Liver (tissue), 9 donors: ENCODE results near the gene PSTPIP1. TPM values are rescaled to one million over a fixed set of nuclear protein-coding genes. Genes with fewer than 3 reads are reported as not detected.

Source experiments
- DNase-seq: peaks from one replicate; pipeline ENCODE4 v3.0.0-alpha.2; 2017; ENCODE audit warnings: low spot score
- H3K27ac ChIP-seq, 2 donors: one replicate each; pipeline ENCODE4 v1.7.0; 2013; ENCODE audit warnings: inconsistent platforms in 2 of 2, low read length in 2 of 2, control low read depth in 1 of 2, low read depth in 1 of 2, mild to moderate bottlenecking in 1 of 2
- H3K27me3 ChIP-seq, 4 donors: one replicate each; pipeline versions ENCODE4 v1.6.1 to v1.7.0; 2013; ENCODE audit warnings: low read length in 3 of 4, inconsistent platforms in 1 of 4, mild to moderate bottlenecking in 1 of 4, moderate library complexity in 1 of 4; ENCODE audit not compliant: control insufficient read depth in 4 of 4, insufficient read depth in 4 of 4
- H3K36me3 ChIP-seq, 4 donors: one replicate each; pipeline versions ENCODE4 v1.6.1 to v1.7.0; 2013; ENCODE audit warnings: low read length in 3 of 4, mild to moderate bottlenecking in 3 of 4, low read depth in 1 of 4, moderate library complexity in 1 of 4; ENCODE audit not compliant: control insufficient read depth in 4 of 4, insufficient read depth in 3 of 4
- H3K4me1 ChIP-seq, 4 donors: one replicate each; pipeline versions ENCODE4 v1.6.1 to v1.7.0; 2013; ENCODE audit warnings: low read length in 3 of 4, mild to moderate bottlenecking in 3 of 4, moderate library complexity in 1 of 4; ENCODE audit not compliant: control insufficient read depth in 4 of 4, insufficient read depth in 4 of 4
- H3K4me3 ChIP-seq, 3 donors: one replicate each; pipeline versions ENCODE4 v1.6.1 to v1.7.0; 2013; ENCODE audit warnings: low read length in 3 of 3, control low read depth in 1 of 3, low read depth in 1 of 3, mild to moderate bottlenecking in 1 of 3
- H3K9ac ChIP-seq, 2 donors: one replicate each; pipeline ENCODE4 v1.7.0; 2013; ENCODE audit warnings: low read length in 2 of 2, mild to moderate bottlenecking in 2 of 2, moderate library complexity in 2 of 2, control low read depth in 1 of 2, low read depth in 1 of 2
- H3K9me3 ChIP-seq, 4 donors: one replicate each; pipeline versions ENCODE4 v1.6.1 to v1.7.0; 2013; ENCODE audit warnings: low read length in 3 of 4; ENCODE audit not compliant: control insufficient read depth in 4 of 4
- EGR1 ChIP-seq, 2 donors: IDR thresholded peaks; 2 replicates each; pipeline ENCODE4 v1.6.1; 2016 to 2018; ENCODE audit warnings: antibody characterized with exemption in 2 of 2, low read depth in 2 of 2
- FOXA1 ChIP-seq: IDR thresholded peaks from 2 replicates; pipeline ENCODE4 v1.6.1; 2016; ENCODE audit warnings: antibody characterized with exemption
- FOXA2 ChIP-seq: IDR thresholded peaks from 2 replicates; pipeline ENCODE4 v1.6.1; 2016; ENCODE audit warnings: antibody characterized with exemption
- GABPA ChIP-seq, 2 donors: IDR thresholded peaks in 1 of 2; conservative IDR thresholded peaks in 1 of 2; 2 replicates each; pipeline ENCODE4 v1.6.1; 2016; ENCODE audit warnings: antibody characterized with exemption in 2 of 2, mild to moderate bottlenecking in 1 of 2, moderate library complexity in 1 of 2
- HNF4A ChIP-seq, 2 donors: conservative IDR thresholded peaks; 2 replicates each; pipeline ENCODE4 v1.6.1; 2016; ENCODE audit warnings: antibody characterized with exemption in 2 of 2, mild to moderate bottlenecking in 2 of 2
- HNF4G ChIP-seq: IDR thresholded peaks from 2 replicates; pipeline ENCODE4 v1.6.1; 2016; ENCODE audit warnings: antibody characterized with exemption
- JUND ChIP-seq, 2 donors: IDR thresholded peaks; 2 replicates each; pipeline ENCODE4 v1.6.1; 2016; ENCODE audit warnings: antibody characterized with exemption in 2 of 2
- NR2F2 ChIP-seq: IDR thresholded peaks from 2 replicates; pipeline ENCODE4 v1.6.1; 2016; ENCODE audit warnings: antibody characterized with exemption
- RAD21 ChIP-seq, 2 donors: IDR thresholded peaks; 2 replicates each; pipeline ENCODE4 v1.6.1; 2016; ENCODE audit warnings: antibody characterized with exemption in 2 of 2, mild to moderate bottlenecking in 2 of 2
- RXRA ChIP-seq, 2 donors: IDR thresholded peaks; 2 replicates each; pipeline ENCODE4 v1.6.1; 2017 to 2018; ENCODE audit warnings: antibody characterized with exemption in 2 of 2, mild to moderate bottlenecking in 1 of 2
- SP1 ChIP-seq: IDR thresholded peaks from 2 replicates; pipeline ENCODE4 v1.6.1; 2018; ENCODE audit warnings: antibody characterized with exemption, mild to moderate bottlenecking
- TAF1 ChIP-seq: conservative IDR thresholded peaks from 2 replicates; pipeline ENCODE4 v1.6.1; 2016; ENCODE audit warnings: antibody characterized with exemption, mild to moderate bottlenecking
- YY1 ChIP-seq: IDR thresholded peaks from 2 replicates; pipeline ENCODE4 v1.6.1; 2016; ENCODE audit warnings: antibody characterized with exemption, mild to moderate bottlenecking
- WGBS: extraction: QIAGEN DNeasy Blood & Tissue Kit; methylation state at CpG from one replicate; pipeline ENCODE4 v1.1.7; 2013; 5-methylcytosine and 5-hydroxymethylcytosine counted together
- polyA plus RNA-seq, 2 donors: library from polyadenylated mRNA; stranded (reverse) in 1 of 2; unstranded in 1 of 2; fragments of 200-250 nt in 1 of 2; fragments of >200 nt in 1 of 2; fragmentation: Nextera tagmentation in 1 of 2; extraction: Ambion mirVana in 1 of 2; gene quantifications; one replicate each; pipeline versions ENCODE4 v1.2.1 to v1.2.3, GENCODE V29; 2013 to 2015
- total RNA-seq, 2 donors: library from RNA; depleted of rRNA; stranded (reverse); fragments of >200 nt; gene quantifications; one replicate each; pipeline ENCODE4 v1.2.3, GENCODE V29; 2014
- TF ChIP-seq, protein P1 (sequence below): fragments of 150-350 bp; IDR thresholded peaks from 2 replicates; pipeline ENCODE4 v1.5.1; 2017; ENCODE audit warnings: improper control_type of control experiment, low read depth, low read length; ENCODE audit not compliant: missing input control
- TF ChIP-seq, protein P2 (sequence below): IDR thresholded peaks from 2 replicates; pipeline ENCODE4 v1.6.1; 2016; ENCODE audit warnings: antibody characterized with exemption
- TF ChIP-seq, protein P3 (sequence below): IDR thresholded peaks from 2 replicates; pipeline ENCODE4 v1.6.1; 2016; ENCODE audit warnings: antibody characterized with exemption
- TF ChIP-seq, protein P4 (sequence below): IDR thresholded peaks from 2 replicates; pipeline ENCODE4 v1.6.1; 2016; ENCODE audit warnings: antibody characterized with exemption, mild to moderate bottlenecking
- donor health status: healthy.
- donor health status: healthy.
- donor health status: healthy.
- donor health status: healthy.
- donor health status: healthy.

PSTPIP1 gene
- total and polyA plus RNA-seq, 4 donors: 1.1 to 4.6 (median 3.0) TPM

DNA sequence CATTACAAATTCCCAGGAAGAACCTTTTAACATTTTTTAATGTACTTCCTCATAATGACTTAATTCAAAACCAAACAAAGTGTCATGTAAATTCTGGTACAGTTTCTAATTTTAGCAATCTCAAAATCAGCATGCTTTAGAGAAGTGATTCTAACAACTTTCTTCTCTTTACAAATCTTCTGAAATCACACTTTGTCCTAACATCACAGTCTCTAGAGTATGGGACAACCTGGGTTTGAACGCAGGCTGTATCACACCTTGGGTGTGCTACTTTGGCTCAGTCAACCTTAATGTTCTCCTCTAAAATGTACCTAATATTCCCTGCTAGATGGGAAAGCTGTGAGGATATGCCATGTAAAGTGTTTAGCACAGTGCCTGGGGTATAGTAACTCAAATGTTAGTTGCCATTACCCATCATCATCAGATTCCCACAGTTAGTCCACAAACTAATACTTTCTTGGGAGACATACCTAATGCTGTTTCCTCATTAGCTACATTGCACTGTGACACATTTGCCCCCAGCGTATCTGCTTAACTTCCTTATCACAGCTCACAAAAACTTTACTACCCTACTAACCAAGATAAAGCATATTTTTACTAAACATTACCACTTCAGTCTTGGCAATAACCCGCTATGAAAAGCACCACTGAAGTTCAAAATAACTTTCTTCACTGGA, 72.9 kb downstream of the PSTPIP1 start:
- Histone ChIP-seq H3K27ac (peak overlapping the region in 1 of 2 donors; percentile 25), H3K9ac (no peak overlapping the region), H3K36me3 (no peaks in the 10 kb centered on the region), H3K27me3 (no peaks in the 10 kb centered on the region), H3K4me1 (peaks cover 7 to 48% (median 28%) of the 10 kb centered on the region in 4 donors), H3K9me3 (no peaks in the 10 kb centered on the region), H3K4me3 (no peak overlapping the region)
- no peak for TF ChIP-seq HNF4A (conservative IDR thresholded peaks at IDR 0.05)
- TF ChIP-seq, protein P1, sequence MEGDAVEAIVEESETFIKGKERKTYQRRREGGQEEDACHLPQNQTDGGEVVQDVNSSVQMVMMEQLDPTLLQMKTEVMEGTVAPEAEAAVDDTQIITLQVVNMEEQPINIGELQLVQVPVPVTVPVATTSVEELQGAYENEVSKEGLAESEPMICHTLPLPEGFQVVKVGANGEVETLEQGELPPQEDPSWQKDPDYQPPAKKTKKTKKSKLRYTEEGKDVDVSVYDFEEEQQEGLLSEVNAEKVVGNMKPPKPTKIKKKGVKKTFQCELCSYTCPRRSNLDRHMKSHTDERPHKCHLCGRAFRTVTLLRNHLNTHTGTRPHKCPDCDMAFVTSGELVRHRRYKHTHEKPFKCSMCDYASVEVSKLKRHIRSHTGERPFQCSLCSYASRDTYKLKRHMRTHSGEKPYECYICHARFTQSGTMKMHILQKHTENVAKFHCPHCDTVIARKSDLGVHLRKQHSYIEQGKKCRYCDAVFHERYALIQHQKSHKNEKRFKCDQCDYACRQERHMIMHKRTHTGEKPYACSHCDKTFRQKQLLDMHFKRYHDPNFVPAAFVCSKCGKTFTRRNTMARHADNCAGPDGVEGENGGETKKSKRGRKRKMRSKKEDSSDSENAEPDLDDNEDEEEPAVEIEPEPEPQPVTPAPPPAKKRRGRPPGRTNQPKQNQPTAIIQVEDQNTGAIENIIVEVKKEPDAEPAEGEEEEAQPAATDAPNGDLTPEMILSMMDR: no peak
- TF ChIP-seq YY1: no peak
- no peak for TF ChIP-seq JUND (IDR thresholded peaks at IDR 0.05)
- no peak for TF ChIP-seq FOXA1
- TF ChIP-seq, protein P2, sequence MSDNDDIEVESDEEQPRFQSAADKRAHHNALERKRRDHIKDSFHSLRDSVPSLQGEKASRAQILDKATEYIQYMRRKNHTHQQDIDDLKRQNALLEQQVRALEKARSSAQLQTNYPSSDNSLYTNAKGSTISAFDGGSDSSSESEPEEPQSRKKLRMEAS: no peak
- TF ChIP-seq, protein P3, sequence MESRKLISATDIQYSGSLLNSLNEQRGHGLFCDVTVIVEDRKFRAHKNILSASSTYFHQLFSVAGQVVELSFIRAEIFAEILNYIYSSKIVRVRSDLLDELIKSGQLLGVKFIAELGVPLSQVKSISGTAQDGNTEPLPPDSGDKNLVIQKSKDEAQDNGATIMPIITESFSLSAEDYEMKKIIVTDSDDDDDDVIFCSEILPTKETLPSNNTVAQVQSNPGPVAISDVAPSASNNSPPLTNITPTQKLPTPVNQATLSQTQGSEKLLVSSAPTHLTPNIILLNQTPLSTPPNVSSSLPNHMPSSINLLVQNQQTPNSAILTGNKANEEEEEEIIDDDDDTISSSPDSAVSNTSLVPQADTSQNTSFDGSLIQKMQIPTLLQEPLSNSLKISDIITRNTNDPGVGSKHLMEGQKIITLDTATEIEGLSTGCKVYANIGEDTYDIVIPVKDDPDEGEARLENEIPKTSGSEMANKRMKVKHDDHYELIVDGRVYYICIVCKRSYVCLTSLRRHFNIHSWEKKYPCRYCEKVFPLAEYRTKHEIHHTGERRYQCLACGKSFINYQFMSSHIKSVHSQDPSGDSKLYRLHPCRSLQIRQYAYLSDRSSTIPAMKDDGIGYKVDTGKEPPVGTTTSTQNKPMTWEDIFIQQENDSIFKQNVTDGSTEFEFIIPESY: no peak
- TF ChIP-seq TAF1: no peak
- 70% methylated on average over 3 of the region's 3 CpGs for WGBS
- no peak for DNase-seq

DNA sequence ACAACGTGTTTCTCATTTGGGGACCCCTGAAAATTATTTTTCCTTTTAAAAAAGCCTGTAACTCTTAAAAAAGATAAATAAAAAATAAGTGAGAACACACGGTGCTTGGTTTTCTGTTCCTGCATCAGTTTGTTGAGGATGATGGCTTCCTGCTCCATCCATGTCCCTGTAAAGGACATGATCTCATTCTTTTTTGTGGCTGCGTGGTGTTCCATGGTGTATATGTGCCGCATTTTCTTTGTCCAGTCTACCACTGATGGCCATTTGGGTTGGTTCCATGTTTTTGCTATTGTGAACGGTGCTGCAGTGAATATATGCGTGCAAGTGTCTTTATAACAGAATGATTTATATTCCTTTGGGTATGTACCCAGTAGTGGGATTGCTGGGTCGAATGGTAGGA, 73.7 kb downstream of the PSTPIP1 start:
- H3K9ac ChIP-seq: no peak overlapping the region
- peaks cover 6 to 45% (median 25%) of the 10 kb centered on the region in 4 donors for H3K4me1 ChIP-seq
- no peaks in the 10 kb centered on the region for H3K9me3 ChIP-seq
- no peak for DNase-seq
- TF ChIP-seq TAF1 (no peak), NR2F2 (no peak), RXRA (IDR thresholded peaks at IDR 0.05) (no peak), GABPA (IDR thresholded peaks at IDR 0.05 in 1 of 2, conservative IDR thresholded peaks at IDR 0.05 in 1 of 2) (no peak), HNF4G (no peak), YY1 (no peak), RAD21 (IDR thresholded peaks at IDR 0.05) (no peak), EGR1 (IDR thresholded peaks at IDR 0.05; ENCODE audit: low read depth in 2 of 2) (no peak), FOXA2 (no peak), SP1 (no peak)
- TF ChIP-seq, protein P1: no peak
- TF ChIP-seq, protein P4, sequence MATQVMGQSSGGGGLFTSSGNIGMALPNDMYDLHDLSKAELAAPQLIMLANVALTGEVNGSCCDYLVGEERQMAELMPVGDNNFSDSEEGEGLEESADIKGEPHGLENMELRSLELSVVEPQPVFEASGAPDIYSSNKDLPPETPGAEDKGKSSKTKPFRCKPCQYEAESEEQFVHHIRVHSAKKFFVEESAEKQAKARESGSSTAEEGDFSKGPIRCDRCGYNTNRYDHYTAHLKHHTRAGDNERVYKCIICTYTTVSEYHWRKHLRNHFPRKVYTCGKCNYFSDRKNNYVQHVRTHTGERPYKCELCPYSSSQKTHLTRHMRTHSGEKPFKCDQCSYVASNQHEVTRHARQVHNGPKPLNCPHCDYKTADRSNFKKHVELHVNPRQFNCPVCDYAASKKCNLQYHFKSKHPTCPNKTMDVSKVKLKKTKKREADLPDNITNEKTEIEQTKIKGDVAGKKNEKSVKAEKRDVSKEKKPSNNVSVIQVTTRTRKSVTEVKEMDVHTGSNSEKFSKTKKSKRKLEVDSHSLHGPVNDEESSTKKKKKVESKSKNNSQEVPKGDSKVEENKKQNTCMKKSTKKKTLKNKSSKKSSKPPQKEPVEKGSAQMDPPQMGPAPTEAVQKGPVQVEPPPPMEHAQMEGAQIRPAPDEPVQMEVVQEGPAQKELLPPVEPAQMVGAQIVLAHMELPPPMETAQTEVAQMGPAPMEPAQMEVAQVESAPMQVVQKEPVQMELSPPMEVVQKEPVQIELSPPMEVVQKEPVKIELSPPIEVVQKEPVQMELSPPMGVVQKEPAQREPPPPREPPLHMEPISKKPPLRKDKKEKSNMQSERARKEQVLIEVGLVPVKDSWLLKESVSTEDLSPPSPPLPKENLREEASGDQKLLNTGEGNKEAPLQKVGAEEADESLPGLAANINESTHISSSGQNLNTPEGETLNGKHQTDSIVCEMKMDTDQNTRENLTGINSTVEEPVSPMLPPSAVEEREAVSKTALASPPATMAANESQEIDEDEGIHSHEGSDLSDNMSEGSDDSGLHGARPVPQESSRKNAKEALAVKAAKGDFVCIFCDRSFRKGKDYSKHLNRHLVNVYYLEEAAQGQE: no peak
- TF ChIP-seq, protein P3: no peak
- TF ChIP-seq, protein P2: no peak
- no peaks in the 10 kb centered on the region for H3K36me3 ChIP-seq
- H3K27me3 ChIP-seq: no peaks in the 10 kb centered on the region
- H3K27ac ChIP-seq: no peak overlapping the region
- WGBS: 89% methylated on average over 7 of the region's 7 CpGs
- no peak overlapping the region for H3K4me3 ChIP-seq
